ENCODE results near the gene TATDN2.
A peak's percentile ranks its signal among the peaks of the same experiment; 100 is the strongest.
"Not testable (repeated sequence)": the region's sequence is repeated elsewhere in the genome, so short reads cannot be mapped to it uniquely, and the experiment has no call there.

The TATDN2 gene

GRCh38 chr3:10266936-10267335 lies 18.7 kb downstream of the TATDN2 start:
- DNase-seq = not testable (repeated sequence)

GRCh38 chr3:10268116-10268515 lies 19.9 kb downstream of the TATDN2 start:
- no peak for DNase-seq

- DNase-seq = no peak
These were observed 20.7 kb downstream of the TATDN2 start for GRCh38 chr3:10268930-10269329.

- DNase-seq = no peak
These were observed 21.2 kb downstream of the TATDN2 start for GRCh38 chr3:10269443-10269842.

- DNase-seq = not testable (repeated sequence)
These were observed 24.2 kb downstream of the TATDN2 start for GRCh38 chr3:10272476-10272875.

GRCh38 chr3:10272977-10273376 lies 24.7 kb downstream of the TATDN2 start:
- DNase-seq = no peak

- DNase-seq = no peak
These were observed 25.5 kb downstream of the TATDN2 start for GRCh38 chr3:10273702-10274305.

- DNase-seq = no peak
These were observed 26.3 kb downstream of the TATDN2 start for GRCh38 chr3:10274601-10275000.

- DNase-seq = no peak
These were observed 28.9 kb downstream of the TATDN2 start for GRCh38 chr3:10277115-10277625.

- no peak for DNase-seq
These were observed 30.2 kb downstream of the TATDN2 start for GRCh38 chr3:10278501-10278900.

GRCh38 chr3:10279384-10280176 lies 31.3 kb downstream of the TATDN2 start:
- no peak for DNase-seq

- DNase-seq = no peak
These were observed 31.9 kb downstream of the TATDN2 start for GRCh38 chr3:10280177-10280529.

GRCh38 chr3:10280571-10280970 lies 32.3 kb downstream of the TATDN2 start:
- no peak for DNase-seq

- DNase-seq = no peak
These were observed 33.7 kb downstream of the TATDN2 start for GRCh38 chr3:10281951-10282350.

- DNase-seq = no peak
These were observed 35.4 kb downstream of the TATDN2 start for GRCh38 chr3:10283638-10284037.

GRCh38 chr3:10284496-10284895 lies 36.2 kb downstream of the TATDN2 start:
- DNase-seq = no peak

- DNase-seq = peak in 3 of 51 donors; percentile 11 to 41 (median 15)
These were observed 37.2 kb downstream of the TATDN2 start for GRCh38 chr3:10285272-10286132.

GRCh38 chr3:10286133-10286524 lies 37.9 kb downstream of the TATDN2 start:
- no peak for DNase-seq

- DNase-seq = peak in 20 of 51 donors; percentile 4 to 65 (median 30)
These were observed 38.5 kb downstream of the TATDN2 start for GRCh38 chr3:10286596-10287295.

GRCh38 chr3:10287936-10288574 lies 39.8 kb downstream of the TATDN2 start:
- DNase-seq = no peak

- DNase-seq = no peak
These were observed 40.3 kb downstream of the TATDN2 start for GRCh38 chr3:10288575-10288960.

Measured in hypothalamus (tissue), 51 donors.